Endothelial cell of umbilical vein (primary cell): ENCODE measurements around the gene UNC5C.

Source experiments
- CTCF ChIP-seq, 2 donors: IDR thresholded peaks; 1 replicate in 1 of 2; 2 replicates in 1 of 2; pipeline ENCODE4 v1.5.1; 2011; ENCODE audit warnings: low read length in 2 of 2, mild to moderate bottlenecking in 2 of 2, moderate library complexity in 2 of 2, control low read depth in 1 of 2, inconsistent platforms in 1 of 2, low read depth in 1 of 2; ENCODE audit not compliant: insufficient read depth in 1 of 2; ENCODE audit errors: extremely low read depth in 1 of 2
- MAX ChIP-seq: IDR thresholded peaks from 2 replicates; pipeline ENCODE4 v1.6.1; 2011; ENCODE audit not compliant: insufficient read depth, insufficient read length
- POLR2A ChIP-seq: IDR thresholded peaks from 2 replicates; pipeline ENCODE4 v1.6.1; 2012; ENCODE audit warnings: low read depth, mild to moderate bottlenecking, control low read depth, low read length
- POLR2AphosphoS5 ChIP-seq: IDR thresholded peaks from 2 replicates; pipeline ENCODE4 v1.6.1; 2012; ENCODE audit warnings: low read depth, mild to moderate bottlenecking, control low read depth, low read length, moderate library complexity; ENCODE audit not compliant: insufficient read depth

DNA sequence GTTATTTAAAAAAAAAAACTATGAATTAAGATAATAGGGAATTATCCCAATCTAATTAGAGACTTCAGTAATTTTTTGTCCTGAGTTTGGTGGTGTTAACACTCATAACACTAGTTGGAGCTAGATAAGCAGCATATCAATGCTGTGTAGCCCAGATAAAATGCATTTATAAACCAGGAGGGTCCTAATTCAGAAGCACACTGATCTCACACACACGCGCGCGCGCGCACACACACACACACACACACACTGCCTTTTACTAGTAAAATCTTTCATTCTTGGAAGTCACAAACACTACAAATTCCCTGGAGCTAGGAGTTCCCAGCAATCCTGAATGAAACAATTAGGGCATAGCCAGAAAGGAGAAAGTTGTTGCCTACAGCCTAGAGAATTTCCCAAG is 3.2 kb downstream of the UNC5C start:
- TF ChIP-seq CTCF (IDR thresholded peaks at IDR 0.05; ENCODE audit: extremely low read depth in 1 of 2, insufficient read depth in 1 of 2, low read depth in 1 of 2, low read length in 2 of 2) (no peak), POLR2A (no peak), POLR2AphosphoS5 (no peak), MAX (no peak)
